Right hindlimb (tissue), 1 donor: ENCODE data around the gene TMEM106B.
"Not testable (repeated sequence)": the region's sequence is repeated elsewhere in the genome, so short reads cannot be mapped to it uniquely, and the experiment has no call there.

ENCODE experiments used
- DNase-seq: peaks from one replicate; pipeline ENCODE4 v3.0.0-alpha.2; 2018

TMEM106B gene

DNA sequence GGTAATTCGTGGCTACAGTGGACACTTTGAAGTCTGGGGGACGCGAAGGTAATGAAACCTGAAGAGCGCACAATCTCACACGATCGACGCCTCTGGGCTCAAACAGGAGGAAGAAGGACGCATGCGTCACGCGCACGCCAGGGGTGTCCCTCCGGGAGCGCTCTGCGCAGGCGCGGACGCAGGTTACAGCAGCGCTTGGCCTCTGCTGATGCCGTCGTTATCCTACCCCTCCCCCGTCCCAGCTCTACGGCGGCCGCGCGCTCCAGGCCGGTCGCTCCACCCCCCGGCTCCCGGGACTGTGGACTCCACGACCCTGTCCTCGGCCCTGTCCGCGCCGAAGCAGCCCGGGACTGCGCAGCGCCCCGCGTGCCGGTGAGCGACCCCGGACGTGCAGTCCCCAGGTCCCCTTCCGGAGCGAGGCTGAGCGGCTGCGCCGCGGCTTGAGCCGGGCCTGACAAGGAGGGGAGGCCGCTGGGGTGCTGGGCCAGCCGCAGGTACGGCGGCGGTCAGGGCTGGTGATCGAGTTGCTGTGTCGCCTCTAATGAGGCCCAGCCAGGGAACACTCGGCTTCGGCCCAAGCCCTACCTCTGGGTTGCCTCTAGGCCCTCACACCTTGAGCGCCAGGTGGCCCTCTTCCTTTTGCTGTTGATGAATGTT, at the start of gene TMEM106B:
TMEM106B (plus strand) TSS at position 241 of the 657 bp plus-strand sequence. CDS start 3,517 bp downstream, outside the sequence.
- DNase-seq: peak; percentile 97

DNA sequence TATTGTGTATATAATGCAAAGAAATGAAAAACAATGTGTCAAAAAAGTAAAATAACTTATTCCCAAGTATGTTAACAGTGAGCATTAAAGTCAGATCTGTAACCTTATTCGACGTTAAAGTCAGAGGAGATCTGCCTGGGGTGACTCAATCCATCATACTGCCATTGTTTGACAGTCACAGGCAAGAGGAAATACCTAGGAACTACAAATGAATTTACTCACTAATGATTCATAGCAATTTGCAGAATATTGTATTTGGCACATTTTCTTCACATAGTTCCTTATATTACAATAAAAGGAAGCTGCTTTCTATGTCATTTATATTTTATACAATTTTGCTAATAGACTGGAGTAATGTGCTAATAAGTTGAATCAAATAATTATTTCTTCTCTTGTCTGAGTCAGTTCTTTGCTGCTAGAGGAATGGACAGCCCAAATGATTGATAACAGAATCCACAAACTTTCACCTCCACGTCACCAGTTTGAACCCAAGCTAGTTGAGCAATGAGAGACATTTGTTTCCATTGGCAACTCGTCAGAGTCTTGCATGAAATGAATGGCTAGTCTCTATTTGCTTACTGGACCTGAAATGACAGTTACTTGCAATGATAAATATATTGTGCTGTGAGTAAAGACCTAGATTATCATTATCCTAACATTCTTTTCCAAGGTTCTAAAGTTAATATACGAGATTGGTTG, 48.5 kb upstream of the TMEM106B start:
- DNase-seq: no peak

DNA sequence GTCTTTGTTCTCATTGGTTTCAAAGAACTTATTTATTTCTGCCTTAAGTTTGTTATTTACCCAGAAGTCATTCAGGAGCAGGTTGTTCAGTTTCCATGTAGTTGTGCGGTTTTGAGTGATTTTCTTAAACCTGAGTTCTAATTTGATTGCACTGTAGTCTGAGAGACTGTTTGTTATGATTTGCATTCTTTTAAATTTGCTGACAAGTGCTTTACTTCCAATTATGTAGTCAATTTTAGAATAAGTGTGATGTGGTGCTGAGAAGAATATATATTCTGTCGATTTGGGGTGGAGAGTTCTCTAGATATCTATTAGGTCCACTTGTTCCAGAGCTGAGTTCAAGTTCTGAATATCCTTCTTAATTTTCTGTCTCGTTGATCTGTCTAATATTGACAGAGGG, 43.0 kb upstream of the TMEM106B start:
- DNase-seq: not testable (repeated sequence)

DNA sequence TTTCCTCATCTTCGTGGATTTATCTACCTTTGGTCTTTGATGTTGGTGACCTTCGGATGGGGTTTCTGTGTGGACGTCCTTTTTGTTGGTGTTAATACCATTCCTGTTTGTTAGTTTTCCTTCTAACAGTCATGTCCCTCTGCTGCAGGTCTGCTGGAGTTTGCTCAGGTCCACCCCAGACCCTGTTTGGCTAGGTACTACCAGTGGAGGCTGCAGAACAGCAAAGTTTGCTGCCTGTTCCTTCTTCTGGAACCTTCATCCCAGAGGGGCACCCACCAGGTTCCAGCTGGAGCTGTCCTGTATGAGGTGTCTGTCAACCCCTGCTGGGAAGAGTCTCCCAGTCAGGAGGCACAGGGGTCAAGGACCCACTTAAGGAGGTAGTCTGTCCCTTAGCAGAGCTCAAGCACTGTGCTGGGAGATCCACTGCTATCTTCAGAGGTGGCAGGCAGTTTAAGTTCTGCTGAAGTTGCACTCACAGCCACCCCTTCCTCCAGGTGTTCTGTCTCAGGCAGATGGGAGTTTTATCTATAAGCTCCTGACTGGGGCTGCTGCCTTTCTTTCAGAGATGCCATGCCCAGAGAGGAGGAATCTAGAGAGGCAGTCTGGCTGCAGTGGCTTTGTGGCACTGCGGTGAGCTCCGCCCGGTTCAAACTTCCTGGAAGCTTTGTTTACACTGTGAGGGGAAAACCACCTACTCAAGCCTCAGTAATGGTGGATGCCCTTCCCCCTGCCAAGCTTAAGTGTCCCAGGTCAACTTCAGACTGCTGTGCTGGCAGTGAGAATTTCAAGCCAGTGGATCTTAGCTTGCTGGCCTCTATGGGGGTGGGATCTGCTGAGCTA, 40.9 kb upstream of the TMEM106B start:
- DNase-seq: not testable (repeated sequence)

DNA sequence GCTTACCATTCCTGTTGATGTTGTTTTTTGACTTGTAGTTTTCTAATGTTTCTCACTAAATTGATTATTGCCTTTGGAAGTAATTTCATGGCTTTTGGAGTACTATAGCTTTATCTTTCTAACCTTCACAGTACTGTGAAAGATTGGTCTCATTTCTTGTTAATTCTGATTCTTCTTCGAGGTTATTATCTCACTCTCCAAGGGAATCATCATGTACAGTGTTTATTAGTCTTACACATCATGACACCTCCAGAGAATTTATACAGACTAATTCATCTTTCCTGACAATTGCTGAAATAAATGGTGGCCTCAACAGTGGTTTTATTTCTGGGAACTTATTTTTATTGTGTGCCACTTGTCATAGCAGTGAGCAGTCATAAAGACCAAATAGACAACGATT, 37.4 kb upstream of the TMEM106B start:
- no peak for DNase-seq

DNA sequence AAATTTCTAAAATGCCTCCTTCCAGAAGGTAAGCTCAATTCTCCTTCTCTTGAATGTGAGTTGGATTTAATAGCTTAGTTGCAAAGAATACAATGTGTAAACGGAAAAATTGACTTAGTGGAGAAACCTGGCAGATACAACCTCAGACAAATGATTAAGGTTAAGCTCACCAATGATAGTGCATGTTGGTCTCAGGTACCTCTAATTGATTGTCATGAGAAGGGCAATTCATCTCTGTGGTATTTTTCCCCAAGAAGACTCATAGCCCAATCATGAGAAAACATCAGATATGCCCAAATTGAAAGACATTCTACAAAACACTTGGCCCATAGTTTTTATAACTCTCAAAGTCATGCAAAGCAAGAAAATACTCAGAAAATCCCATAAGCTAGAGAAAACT, 36.2 kb upstream of the TMEM106B start:
- DNase-seq: no peak

DNA sequence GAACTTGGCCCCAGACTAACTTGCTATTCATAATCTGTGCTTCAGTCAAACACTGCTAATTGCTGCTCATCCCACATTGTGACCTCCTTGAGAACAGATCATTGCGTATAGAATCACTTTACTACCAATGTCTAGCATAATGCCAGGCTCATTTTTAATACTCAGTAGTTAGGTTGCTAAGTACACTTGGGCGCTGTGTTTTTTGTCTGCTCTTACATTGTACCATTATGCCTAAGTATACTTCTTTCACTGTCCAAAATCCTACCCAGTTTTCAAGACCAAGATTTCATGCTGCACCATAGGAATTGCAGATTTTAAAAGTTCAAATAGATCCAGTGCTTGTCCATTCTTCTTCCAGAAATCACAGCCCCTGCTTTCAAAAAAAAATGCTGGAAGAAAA, 32.8 kb upstream of the TMEM106B start:
- DNase-seq: no peak

DNA sequence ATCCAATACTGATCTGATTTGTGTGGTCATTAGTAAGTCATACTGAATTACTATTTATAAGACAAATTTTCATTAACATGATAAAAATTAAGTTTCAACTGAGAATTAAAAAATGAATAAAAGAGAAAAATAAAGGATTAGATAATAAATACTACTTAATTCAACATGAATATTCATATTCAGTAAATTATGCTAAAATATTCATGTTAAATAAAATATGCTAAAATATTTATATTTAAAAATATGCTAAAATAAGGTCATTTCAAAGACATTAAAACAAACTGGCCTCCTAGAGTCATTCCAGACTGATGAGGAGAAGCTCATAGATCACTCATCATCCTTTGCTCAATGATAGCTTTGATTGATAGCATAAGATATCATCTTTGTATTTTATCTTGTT, 16.7 kb upstream of the TMEM106B start:
- no peak for DNase-seq

DNA sequence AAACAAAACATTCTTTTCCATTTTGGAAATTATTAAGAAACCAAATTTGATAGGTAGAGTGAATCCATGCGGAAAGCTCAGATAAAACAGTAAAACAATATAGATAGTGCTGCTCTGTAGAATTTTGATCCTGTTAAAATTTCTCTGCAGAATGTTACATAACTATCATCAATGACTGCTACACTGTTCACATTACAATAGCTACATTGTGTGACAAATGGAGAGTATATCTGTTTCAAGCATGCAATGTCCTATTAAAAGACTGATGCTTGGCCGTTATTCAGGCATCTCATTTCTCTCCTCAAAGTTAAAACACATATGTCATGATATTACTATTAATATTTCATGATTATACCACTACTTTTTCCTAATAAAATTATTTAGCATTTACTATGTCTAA, 14.7 kb upstream of the TMEM106B start:
- no peak for DNase-seq

DNA sequence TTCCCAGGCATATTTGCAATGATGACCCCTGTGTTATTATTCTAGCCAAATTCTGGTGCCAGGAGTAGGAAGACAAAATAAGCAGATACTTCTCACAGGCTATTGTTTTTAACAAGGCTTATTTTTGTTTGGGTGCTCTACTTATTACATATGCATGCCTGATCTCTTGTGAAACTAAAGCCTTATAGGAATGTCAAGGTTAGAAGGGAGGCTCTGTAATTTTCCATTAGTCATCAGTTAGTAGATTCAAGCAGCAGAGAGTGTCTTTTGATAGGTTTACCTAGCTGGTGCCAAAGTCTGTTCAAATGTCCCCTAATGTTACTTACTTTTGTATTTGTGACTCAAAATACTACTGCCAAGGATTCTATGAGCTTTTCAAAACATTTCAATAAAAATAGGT, 11.7 kb upstream of the TMEM106B start:
- no peak for DNase-seq

DNA sequence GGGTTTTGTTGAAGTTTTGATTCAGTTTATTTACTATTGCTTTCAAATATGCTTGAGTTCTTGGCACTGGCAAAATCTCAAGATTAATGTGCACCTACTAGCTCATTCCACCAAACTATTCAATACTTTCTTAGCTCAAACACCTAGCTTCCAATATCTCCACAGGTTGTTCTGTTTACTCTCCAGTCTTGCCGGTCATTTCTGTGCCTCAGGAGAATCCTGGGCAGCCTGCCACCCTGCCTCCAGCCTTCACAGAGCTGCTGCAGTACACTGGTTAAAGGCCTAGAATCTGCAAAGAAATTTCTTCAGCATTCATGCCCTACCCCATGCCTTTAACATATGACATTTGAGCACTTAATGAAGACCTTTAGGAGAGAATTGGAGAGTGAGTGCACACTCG, 4.0 kb upstream of the TMEM106B start:
- no peak for DNase-seq

DNA sequence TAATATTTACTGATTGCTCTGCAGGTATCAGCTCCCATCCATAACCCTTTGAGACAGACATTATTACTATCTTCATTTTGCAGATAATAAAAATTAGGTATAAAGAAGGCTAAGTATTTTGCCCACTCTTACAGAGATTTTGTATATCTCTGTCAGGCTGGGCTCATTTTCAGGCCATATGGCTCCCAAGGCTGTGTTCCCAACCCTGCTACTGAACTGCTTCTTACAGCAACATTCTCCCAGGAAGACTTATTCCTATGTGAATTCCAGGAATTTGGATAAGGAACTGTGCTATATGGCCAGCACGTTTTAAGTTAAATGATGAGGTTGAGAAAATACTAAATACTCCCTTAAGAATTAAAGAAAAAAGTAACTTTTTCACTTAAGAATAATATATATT, 1.9 kb upstream of the TMEM106B start:
- no peak for DNase-seq

DNA sequence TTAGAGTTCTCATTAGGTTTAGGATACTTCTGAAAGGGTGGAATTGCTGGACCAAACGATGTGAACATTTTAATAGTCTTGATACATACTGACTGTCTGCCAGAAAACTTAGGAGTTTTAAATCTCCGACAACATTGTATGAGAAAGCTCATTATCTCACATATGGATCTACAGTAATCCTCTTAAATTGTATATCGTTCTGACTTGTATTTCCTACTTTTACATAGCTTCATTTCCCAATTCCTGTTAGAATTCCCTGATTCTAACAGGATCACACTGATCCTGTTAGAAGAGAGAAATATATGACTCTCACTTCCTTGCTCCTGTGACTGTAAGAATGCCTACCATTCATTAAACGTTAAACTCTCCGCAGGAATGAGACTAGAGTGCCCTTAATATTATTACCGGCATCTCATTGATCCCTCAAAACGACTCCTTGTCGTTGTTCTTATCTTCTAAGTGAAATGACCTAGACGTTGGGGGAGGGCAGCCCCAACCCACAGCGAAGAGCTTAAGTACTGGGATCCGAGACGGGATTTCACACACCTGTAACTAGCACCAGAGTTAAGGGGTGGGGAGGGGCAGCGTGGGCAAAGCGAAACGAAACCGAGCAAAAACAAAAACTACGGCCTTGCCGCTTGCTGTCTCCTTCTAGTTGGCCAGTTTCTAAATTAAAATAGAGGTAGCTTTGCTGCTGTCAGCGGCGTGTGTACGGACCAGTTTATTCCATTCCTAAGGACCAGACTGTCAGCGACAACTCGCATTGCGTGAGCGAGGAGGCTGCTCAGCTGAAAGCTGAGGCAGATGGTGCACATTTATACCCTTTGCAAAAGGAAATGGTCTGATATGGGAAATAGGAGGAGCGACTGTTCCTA, 678 bp upstream of the TMEM106B start:
- no peak for DNase-seq

DNA sequence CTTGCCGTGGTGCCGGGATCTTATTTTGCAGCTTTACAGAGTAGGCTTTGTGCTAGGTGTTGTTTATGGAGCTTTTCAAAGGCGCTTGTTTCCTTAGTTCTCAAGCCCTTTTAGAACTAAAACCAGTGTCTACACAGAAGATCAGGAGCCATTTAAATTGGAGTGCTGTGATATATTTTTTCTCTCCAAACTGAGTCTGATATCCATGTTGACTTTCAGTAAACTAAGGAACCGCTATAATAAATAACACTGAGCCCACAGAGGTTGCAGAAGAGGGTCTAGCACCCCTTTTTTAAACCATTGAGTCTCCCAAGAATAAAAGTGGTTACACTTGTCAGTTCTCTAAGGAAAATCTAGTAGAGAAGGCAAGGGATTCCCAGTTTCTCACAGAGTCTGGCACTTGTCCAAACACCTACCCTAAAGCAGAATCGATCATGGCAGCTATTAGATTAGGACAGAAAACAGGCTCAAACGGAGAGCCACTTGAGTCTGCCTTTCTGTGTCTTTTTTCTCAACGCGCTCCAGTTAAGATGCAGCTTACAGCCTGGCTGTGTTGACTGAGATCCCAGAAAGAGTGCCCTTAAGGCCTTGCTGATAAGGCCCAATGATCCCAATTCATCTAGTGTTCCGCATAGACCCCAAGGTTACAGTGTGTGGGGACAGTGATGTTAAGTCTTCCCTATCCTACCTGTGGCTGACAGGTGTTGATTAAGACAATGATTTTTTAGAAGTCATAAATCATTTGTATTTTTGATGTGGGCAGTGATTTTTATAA, 804 bp downstream of the TMEM106B start:
- DNase-seq: peak; percentile 24

DNA sequence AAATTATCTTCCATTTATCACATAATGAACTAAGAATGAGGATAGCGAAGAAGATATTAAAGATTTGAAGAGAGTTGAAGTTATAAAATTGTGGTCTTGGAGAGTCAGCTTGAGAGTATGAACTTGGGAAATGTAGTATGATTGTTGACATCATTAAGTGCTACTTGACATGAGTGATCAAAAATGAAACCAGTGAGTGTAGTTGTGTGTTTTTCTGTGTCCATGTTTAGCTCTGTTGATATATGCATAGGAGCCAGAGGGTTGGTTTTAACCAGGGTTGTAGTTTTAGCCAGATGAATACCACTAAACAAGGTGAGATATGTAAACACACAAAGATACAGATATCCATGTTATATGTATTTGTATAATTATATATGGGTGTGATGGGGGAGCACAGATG, 6.2 kb downstream of the TMEM106B start:
- DNase-seq: no peak

DNA sequence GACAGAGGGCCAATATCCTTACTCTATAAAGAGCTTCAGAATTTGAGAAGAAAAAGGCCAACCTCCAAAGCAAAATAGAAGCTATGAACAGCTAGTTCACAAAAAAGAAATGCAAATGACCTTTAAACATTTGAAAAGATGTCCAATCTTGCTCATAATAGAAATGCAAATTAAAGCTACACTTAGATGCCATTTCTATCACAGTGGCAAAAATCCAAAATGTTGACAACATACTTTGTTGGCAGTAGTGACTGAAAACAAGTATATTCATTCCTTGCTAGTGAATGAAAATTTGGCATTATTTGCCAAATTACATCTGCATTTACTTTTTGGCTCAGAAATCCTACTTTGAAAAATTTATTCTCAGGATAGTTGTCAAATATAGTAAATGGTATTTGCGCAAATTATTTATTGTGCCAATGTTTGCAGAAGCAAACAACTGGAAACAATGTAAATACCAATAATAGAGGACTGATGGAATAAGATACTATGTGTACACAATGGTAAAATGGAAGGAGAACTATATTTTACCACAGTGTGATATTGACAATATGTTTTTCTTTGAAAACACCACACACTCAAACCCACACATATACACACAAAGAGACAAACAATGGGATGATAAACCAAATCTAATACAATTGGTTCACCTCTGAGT, 9.4 kb downstream of the TMEM106B start:
- DNase-seq: no peak

DNA sequence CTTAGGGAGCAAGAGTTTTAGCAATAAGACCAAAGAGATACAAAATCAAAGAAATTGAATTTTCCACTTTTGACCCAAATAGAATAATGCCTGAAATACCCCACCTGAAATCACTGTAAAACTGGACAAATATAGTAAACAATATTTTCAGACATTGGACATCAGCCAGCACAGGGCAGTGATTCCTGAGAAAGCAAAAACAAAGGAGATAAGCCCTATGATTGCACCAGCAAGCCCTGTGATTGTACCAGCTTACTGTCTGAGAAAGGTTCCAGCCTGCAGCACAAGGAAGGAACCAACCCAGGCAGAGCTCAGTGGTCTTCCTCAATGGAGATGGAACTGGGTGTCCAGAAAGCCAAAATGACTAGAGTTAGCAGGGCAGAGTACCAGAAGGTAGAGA, 10.3 kb downstream of the TMEM106B start:
- DNase-seq: no peak

DNA sequence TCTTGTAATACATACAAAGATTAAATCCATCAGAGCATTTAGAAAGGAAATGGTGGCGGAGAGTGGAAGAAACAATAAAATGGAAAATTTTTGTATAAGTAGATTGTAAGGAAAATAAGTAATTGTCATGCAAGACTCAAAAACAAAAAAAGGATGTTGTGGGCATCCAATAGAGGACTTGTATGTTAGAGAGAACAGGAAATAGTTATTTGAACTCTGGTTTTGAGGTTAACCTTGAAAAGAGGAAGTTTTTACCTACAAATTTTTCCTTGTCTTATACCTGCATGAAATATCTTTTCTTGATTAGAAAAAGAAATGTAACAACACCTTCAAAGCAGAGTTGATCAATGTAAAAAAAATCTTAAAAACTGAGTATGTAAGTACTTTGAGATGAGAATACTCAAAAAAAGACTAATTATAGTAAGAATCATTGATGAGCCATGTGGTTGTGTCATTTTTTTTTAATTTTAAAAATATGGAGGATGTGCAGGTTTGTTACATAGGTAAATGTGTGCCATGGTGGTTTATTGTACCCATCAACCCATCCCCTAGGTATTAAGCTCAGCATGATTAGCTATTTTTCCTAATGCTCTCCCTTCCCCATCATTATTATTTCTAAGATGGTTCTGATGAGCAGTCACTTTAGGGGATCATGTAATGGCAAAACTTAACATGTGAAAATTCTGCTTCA, 11.9 kb downstream of the TMEM106B start:
- no peak for DNase-seq

DNA sequence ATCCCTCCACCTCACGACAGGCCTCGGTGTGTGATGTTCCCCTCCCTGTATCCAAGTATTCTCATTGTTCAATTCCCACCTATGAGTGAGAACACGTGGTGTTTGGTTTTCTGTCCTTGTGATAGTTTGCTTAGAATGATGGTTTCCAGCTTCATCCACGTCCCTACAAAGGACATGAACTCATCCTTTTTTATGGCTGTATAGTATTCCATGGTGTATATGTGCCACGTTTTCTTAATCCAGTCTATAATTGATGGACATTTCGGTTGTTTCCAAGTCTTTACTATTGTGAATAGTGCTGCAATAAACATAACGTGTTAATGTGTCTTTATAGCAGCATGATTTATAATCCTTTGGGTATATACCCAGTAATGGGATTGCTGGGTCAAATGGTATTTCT, 13.9 kb downstream of the TMEM106B start:
- not testable (repeated sequence) for DNase-seq

DNA sequence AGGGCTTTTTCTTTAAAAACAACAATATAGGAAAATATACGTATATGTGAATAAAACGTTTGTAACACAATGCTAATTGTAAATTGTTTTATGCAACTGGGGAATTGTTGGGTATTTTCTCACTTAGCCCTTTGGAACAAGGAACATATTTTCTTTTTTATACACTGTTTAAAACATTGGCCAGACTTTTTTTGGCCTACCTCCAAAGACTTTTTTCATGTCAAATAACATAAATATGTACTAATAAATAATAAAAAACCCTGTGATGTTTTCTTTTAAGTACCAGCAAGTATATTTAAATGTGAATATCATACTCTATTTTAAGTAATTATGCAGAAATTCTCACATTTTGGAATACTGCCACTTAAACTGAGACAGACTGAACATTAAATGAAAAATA, 15.7 kb downstream of the TMEM106B start:
- no peak for DNase-seq

DNA sequence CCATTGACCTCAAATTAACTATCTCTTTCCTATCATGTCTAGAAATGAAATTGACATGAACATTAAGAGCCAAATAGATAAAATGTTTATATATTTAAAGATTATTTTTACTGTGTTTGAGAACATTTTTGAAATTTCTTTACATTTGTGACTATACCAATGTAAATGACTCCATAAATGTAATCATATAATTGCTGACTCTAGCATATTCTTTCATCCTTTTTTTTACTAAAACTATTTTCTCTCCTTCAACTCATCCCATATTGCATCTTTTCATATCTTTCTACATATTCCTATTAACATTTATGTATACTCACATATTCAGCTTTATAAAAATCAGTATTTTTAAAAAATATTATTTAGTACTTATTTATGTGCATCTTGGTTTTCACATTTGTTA, 16.9 kb downstream of the TMEM106B start:
- DNase-seq: no peak
